Measurements from ENCODE around the gene MMP21. TPM values are rescaled to one million over a fixed set of nuclear protein-coding genes. Genes with fewer than 3 reads are reported as not detected.

Gene MMP21
- total RNA-seq, 1 donor from 2014 or later = not detected

DNA sequence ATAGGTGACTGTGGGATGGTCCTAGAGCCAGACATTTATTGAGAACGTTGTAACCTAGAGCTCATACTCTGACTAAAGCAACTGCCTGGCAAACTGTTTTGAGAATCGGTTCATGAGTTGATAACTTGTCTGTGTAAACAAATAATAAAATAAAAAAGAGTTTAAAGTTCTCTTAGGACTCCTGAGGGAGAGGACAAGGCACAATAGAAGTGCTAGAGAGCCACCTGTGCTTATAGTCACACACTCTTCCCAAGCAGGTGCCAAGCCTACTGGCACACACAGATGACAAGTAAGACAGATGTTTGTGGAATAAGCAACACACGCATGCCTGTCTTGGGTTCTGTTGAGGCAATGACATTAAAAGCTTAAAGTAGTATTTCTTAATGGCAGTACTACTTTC lies 48.2 kb downstream of the MMP21 start:
- intact Hi-C loops (cut with DNase I) = no loop called here
- DNase-seq = no peak
- no peak for ATAC-seq (ENCODE audit: poor library complexity)

DNA sequence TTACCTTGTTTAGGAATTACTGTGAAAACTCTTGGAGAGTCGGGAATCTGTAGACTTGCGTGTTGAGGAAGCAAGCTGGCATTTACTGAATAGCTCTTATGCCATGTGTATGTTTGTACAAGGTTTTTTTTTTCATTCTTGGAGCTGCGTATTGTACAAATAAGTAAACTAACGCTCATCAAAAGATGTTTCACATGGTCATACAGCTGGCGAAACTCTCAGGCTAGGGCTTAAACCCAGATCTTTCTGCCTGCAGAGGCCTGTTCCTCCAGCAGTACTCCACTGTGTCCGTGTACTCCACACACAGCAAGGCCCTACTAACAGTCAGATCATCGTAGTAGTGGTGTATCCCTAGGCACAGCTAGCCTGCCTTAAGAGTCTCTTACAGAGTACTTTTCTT lies 48.7 kb downstream of the MMP21 start:
- DNase-seq = no peak
- no peak for ATAC-seq (ENCODE audit: poor library complexity)
- intact Hi-C loops (cut with DNase I) = no loop called here

- ATAC-seq (ENCODE audit: poor library complexity) (no peak), DNase-seq (no peak)
- intact Hi-C loops (cut with DNase I) = no loop called here
Measured at GRCh38 chr10:125722811-125723210, 52.8 kb downstream of the MMP21 start.

- intact Hi-C loops (cut with DNase I) = no loop called here
- no peak for ATAC-seq (ENCODE audit: poor library complexity)
- no peak for DNase-seq
Measured at GRCh38 chr10:125721035-125721434, 54.6 kb downstream of the MMP21 start.

DNA sequence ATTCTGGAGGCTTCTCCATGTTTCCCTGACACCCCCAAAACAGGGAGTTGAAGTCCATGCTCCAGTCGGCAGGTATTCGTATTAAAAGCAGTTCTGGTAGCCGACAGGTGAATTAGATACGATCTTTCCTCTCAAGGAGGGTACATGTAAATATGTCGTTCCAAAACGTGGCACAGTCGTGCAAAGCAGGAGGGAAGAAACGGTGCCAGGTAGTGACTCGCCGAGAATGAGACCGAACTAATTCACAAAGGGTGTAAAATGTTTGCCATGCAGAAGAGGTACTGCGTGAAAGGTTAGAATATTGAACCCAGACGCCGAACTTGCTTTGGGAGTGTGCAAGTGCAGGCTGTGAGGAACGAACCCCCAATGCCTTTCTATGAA lies 55.6 kb downstream of the MMP21 start:
- intact Hi-C loops (cut with DNase I) = no loop called here
- no peak for DNase-seq
- no peak for ATAC-seq (ENCODE audit: poor library complexity)

GRCh38 chr10:125719173-125720001 lies 56.2 kb downstream of the MMP21 start, which contains the start of gene EDRF1:
Gene EDRF1 (plus strand): TSS chr10:125719709. CDS start chr10:125719808, 99 bp downstream.
- peak; percentile 99 for DNase-seq
- intact Hi-C loops (cut with DNase I) = no loop called here
- ATAC-seq (ENCODE audit: poor library complexity) = peak; percentile 100

Small RNAs within 50 kb of the gene (microRNA-seq; reads per million reads assigned to microRNA genes)
- 1.9 reads per million for gene MIR4484

Other genes starting within 250 kb of the MMP21 start
- not detected for gene TEX36, start 92.7 kb downstream of the MMP21 start, total RNA-seq
- 10.1 TPM for gene EDRF1, start 56.1 kb downstream of the MMP21 start, total RNA-seq
- 73.9 TPM for gene UROS, start 47.4 kb upstream of the MMP21 start, total RNA-seq
- 38.4 TPM for gene BCCIP, start 47.7 kb upstream of the MMP21 start, total RNA-seq
- 45.2 TPM for gene DHX32, start 105.5 kb upstream of the MMP21 start, total RNA-seq
- gene FANK1, start 120.7 kb upstream of the MMP21 start, total RNA-seq = 0.51 TPM

Data from Right ventricle myocardium superior (tissue), 1 donor.